ENCODE results near the gene HIPK4. TPM values are rescaled to one million over a fixed set of nuclear protein-coding genes. Genes with fewer than 3 reads are reported as not detected.

HIPK4 gene
- total RNA-seq, 1 experiment from 2014 or later, result 0.74 TPM

DNA sequence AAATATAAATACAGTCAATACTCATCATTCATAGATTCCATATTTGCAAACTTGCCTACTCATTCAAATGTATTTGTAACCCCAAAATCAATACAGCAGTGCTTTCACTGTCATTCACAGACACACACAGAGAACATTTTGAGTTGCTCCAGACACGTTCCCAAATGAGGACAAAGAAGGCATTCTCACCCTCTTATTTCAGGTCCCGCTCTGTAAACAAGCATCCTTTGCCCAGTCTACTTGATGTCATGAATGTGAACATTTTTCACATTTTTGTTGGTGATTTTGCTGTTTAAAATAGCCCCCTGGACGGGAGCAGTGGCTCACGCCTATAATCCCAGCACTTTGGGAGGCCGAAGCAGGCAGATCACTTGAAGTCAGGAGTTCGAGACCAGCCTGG lies 57.3 kb downstream of the HIPK4 start:
- Histone ChIP-seq H3K9ac (ENCODE audit: low read length) (no peak overlapping the region), H4K20me1 (ENCODE audit: insufficient read depth) (no peaks in the 10 kb centered on the region), H3K27ac (ENCODE audit: low read depth, low read length) (no peak overlapping the region), H3K36me3 (ENCODE audit: control insufficient read depth in 1 of 2, insufficient read depth in 2 of 2, low read length in 2 of 2) (peaks cover 20 to 31% of the 10 kb centered on the region in 2 experiments), H3K79me2 (ENCODE audit: insufficient read depth, low read length) (peaks cover 8% of the 10 kb centered on the region), H3K9me3 (ENCODE audit: control insufficient read depth in 1 of 2, insufficient read depth in 1 of 2, low read depth in 1 of 2, low read length in 2 of 2) (no peaks in the 10 kb centered on the region), H3K4me1 (ENCODE audit: control insufficient read depth in 1 of 2, insufficient read depth in 2 of 2, low read length in 2 of 2) (no peaks in the 10 kb centered on the region), H3K4me3 (replicated peaks in 1 of 2; ENCODE audit: low read depth in 1 of 2, low read length in 2 of 2) (no peak overlapping the region), H2AFZ (ENCODE audit: low read depth, low read length, poor library complexity, severe bottlenecking) (no peak overlapping the region), H3K27me3 (ENCODE audit: insufficient read depth, low read length) (no peaks in the 10 kb centered on the region), H3K9me2 (ENCODE audit: insufficient read depth) (no peaks in the 10 kb centered on the region), H3K4me2 (ENCODE audit: low read length) (no peak overlapping the region)
- POLR2A ChIA-PET, result no interaction called here
- ATAC-seq, result no peak
- BruUV-seq (replicated peaks), result no TSS peak
- DNase-seq (ENCODE audit: low read depth, low spot score), result no peak
- intact Hi-C loops (cut with micrococcal nuclease), result no loop called here
- no peak for TF ChIP-seq TCF7L2 (IDR thresholded peaks at IDR 0.05; ENCODE audit: borderline replicate concordance, extremely low read depth, insufficient read depth, insufficient read length)
- no peak for TF ChIP-seq POLR2AphosphoS5 (IDR thresholded peaks at IDR 0.05; ENCODE audit: low read depth, low read length)
- TF ChIP-seq, protein P1, sequence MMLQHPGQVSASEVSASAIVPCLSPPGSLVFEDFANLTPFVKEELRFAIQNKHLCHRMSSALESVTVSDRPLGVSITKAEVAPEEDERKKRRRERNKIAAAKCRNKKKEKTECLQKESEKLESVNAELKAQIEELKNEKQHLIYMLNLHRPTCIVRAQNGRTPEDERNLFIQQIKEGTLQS (IDR thresholded peaks at IDR 0.05), result no peak
- no peak for TF ChIP-seq EZH2phosphoT487 (IDR thresholded peaks at IDR 0.05; ENCODE audit: borderline replicate concordance)
- no peak for TF ChIP-seq JUND (IDR thresholded peaks at IDR 0.05)
- no peak for TF ChIP-seq FOSL1 (IDR thresholded peaks at IDR 0.05; ENCODE audit: low read depth)
- no peak for TF ChIP-seq POLR2A (IDR thresholded peaks at IDR 0.05; ENCODE audit: borderline replicate concordance, extremely low read depth, insufficient read depth, insufficient read length)
- no peak for TF ChIP-seq SRF (IDR thresholded peaks at IDR 0.05; ENCODE audit: low read depth)
- TF ChIP-seq EGR1 (IDR thresholded peaks at IDR 0.05; ENCODE audit: low read depth), result no peak
- TF ChIP-seq ZNF274 (IDR thresholded peaks at IDR 0.05; ENCODE audit: low read depth, low read length), result no peak
- no peak for TF ChIP-seq CEBPB (IDR thresholded peaks at IDR 0.05; ENCODE audit: low read depth)
- no peak for TF ChIP-seq ZFX (IDR thresholded peaks at IDR 0.05)
- TF ChIP-seq, protein P2, sequence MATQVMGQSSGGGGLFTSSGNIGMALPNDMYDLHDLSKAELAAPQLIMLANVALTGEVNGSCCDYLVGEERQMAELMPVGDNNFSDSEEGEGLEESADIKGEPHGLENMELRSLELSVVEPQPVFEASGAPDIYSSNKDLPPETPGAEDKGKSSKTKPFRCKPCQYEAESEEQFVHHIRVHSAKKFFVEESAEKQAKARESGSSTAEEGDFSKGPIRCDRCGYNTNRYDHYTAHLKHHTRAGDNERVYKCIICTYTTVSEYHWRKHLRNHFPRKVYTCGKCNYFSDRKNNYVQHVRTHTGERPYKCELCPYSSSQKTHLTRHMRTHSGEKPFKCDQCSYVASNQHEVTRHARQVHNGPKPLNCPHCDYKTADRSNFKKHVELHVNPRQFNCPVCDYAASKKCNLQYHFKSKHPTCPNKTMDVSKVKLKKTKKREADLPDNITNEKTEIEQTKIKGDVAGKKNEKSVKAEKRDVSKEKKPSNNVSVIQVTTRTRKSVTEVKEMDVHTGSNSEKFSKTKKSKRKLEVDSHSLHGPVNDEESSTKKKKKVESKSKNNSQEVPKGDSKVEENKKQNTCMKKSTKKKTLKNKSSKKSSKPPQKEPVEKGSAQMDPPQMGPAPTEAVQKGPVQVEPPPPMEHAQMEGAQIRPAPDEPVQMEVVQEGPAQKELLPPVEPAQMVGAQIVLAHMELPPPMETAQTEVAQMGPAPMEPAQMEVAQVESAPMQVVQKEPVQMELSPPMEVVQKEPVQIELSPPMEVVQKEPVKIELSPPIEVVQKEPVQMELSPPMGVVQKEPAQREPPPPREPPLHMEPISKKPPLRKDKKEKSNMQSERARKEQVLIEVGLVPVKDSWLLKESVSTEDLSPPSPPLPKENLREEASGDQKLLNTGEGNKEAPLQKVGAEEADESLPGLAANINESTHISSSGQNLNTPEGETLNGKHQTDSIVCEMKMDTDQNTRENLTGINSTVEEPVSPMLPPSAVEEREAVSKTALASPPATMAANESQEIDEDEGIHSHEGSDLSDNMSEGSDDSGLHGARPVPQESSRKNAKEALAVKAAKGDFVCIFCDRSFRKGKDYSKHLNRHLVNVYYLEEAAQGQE (IDR thresholded peaks at IDR 0.05; ENCODE audit: low read depth), result no peak
- no peak for TF ChIP-seq CBX3 (IDR thresholded peaks at IDR 0.05; ENCODE audit: low read depth)
- TF ChIP-seq, protein P3, sequence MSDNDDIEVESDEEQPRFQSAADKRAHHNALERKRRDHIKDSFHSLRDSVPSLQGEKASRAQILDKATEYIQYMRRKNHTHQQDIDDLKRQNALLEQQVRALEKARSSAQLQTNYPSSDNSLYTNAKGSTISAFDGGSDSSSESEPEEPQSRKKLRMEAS (IDR thresholded peaks at IDR 0.05), result no peak
- TF ChIP-seq, protein P4, sequence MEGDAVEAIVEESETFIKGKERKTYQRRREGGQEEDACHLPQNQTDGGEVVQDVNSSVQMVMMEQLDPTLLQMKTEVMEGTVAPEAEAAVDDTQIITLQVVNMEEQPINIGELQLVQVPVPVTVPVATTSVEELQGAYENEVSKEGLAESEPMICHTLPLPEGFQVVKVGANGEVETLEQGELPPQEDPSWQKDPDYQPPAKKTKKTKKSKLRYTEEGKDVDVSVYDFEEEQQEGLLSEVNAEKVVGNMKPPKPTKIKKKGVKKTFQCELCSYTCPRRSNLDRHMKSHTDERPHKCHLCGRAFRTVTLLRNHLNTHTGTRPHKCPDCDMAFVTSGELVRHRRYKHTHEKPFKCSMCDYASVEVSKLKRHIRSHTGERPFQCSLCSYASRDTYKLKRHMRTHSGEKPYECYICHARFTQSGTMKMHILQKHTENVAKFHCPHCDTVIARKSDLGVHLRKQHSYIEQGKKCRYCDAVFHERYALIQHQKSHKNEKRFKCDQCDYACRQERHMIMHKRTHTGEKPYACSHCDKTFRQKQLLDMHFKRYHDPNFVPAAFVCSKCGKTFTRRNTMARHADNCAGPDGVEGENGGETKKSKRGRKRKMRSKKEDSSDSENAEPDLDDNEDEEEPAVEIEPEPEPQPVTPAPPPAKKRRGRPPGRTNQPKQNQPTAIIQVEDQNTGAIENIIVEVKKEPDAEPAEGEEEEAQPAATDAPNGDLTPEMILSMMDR (IDR thresholded peaks at IDR 0.05 in 2 of 3, conservative IDR thresholded peaks at IDR 0.05 in 1 of 3; ENCODE audit: borderline replicate concordance in 1 of 3, insufficient read depth in 1 of 3, low read depth in 2 of 3, low read length in 2 of 3), result no peak
- no peak for TF ChIP-seq RAD21 (IDR thresholded peaks at IDR 0.05; ENCODE audit: low read depth)
- CTCF ChIA-PET, result no interaction called here
- RAD21 ChIA-PET (ENCODE audit: low non-redundant PET in 1 of 2, low total read pairs in 2 of 2, uncharacterized antibody in 2 of 2, unreplicated experiment in 2 of 2), result no interaction called here

All from HCT116 (cell line).